ENCODE data around the gene RELN. TPM values are rescaled to one million over a fixed set of nuclear protein-coding genes. Genes with fewer than 3 reads are reported as not detected.

The RELN gene
- total RNA-seq, 1 experiment from 2014 or later, result 0.31 TPM

- intact Hi-C loops (cut with micrococcal nuclease; ENCODE audit: unreplicated experiment), result no loop called here
- CTCF ChIA-PET, result interaction anchor here (0.6 kb wide), 1 partner anchor 16 kb away, joined by 3 read pairs; no protein-coding TSS in a partner anchor
- no peak for TF ChIP-seq CTCF (IDR thresholded peaks at IDR 0.05; ENCODE audit: unreplicated experiment)
- Mint-ChIP-seq H3K4me3 (ENCODE audit: low read depth, unreplicated experiment) (no peak overlapping the region), H3K9me3 (ENCODE audit: low read depth, unreplicated experiment) (peaks cover 2% of the 10 kb centered on the region), H3K36me3 (ENCODE audit: insufficient read depth, unreplicated experiment) (no peaks in the 10 kb centered on the region), H3K27me3 (ENCODE audit: unreplicated experiment) (no peaks in the 10 kb centered on the region), H3K27ac (ENCODE audit: unreplicated experiment) (no peak overlapping the region), H3K4me1 (ENCODE audit: low read depth, unreplicated experiment) (peaks cover 9% of the 10 kb centered on the region)
- no TSS peak for BruUV-seq (replicated peaks)
- no peak for DNase-seq
Measured at GRCh38 chr7:103796327-103796962, 193.0 kb downstream of the RELN start.

DNA sequence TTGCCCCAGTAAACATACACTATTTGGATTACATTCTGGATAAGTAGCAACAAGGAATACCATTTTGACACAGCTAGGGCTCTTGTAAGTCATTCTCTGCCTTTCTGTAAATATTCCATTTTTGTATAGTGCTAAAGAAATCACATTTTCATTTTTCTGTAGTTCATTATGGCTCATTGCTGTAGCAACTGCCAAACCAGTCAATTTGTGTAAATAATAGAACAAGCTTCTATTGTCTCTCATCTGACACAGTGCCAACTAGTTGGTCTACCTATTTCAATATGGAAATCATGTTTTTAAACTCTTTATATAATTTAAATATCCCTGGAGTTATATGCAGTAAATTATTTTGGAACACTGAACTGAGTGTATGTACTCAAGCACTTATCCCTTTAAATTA is 193.7 kb downstream of the RELN start:
- Mint-ChIP-seq H3K27me3 (ENCODE audit: unreplicated experiment) (no peaks in the 10 kb centered on the region), H3K4me3 (ENCODE audit: low read depth, unreplicated experiment) (no peak overlapping the region), H3K27ac (ENCODE audit: unreplicated experiment) (peak overlapping the region; percentile 57), H3K36me3 (ENCODE audit: insufficient read depth, unreplicated experiment) (no peaks in the 10 kb centered on the region), H3K9me3 (ENCODE audit: low read depth, unreplicated experiment) (peaks cover 2% of the 10 kb centered on the region), H3K4me1 (ENCODE audit: low read depth, unreplicated experiment) (peaks cover 9% of the 10 kb centered on the region)
- DNase-seq, result no peak
- TF ChIP-seq CTCF (IDR thresholded peaks at IDR 0.05; ENCODE audit: unreplicated experiment), result no peak
- BruUV-seq (replicated peaks), result no TSS peak
- CTCF ChIA-PET, result no interaction called here
- intact Hi-C loops (cut with micrococcal nuclease; ENCODE audit: unreplicated experiment), result no loop called here

DNA sequence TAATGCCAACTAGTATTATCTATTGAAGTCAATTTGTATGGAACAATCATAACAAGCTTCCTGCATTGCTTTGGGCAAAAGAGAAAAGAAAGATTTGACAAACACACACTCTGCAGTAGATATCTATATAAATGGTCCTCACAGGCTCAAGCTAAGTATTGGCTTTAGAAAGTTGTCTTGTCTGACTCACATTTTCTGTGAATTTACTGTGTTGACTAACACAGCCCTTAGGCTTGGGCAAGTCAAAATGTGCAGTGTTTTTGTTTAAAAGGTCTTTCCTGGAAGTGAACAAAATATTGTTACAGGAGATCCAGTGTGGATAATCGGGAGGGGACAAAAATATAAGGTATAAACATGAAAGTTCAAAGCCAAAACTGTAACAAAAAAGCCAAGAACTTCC is 194.4 kb downstream of the RELN start:
- peaks cover 2% of the 10 kb centered on the region for H3K9me3 Mint-ChIP-seq (ENCODE audit: low read depth, unreplicated experiment)
- CTCF ChIA-PET, result no interaction called here

GRCh38 chr7:103794424-103794823 is 195.0 kb downstream of the RELN start:
- H3K4me3 Mint-ChIP-seq (ENCODE audit: low read depth, unreplicated experiment), result no peak overlapping the region
- H3K27ac Mint-ChIP-seq (ENCODE audit: unreplicated experiment), result no peak overlapping the region
- H3K36me3 Mint-ChIP-seq (ENCODE audit: insufficient read depth, unreplicated experiment), result no peaks in the 10 kb centered on the region
- TF ChIP-seq CTCF (IDR thresholded peaks at IDR 0.05; ENCODE audit: unreplicated experiment), result no peak
- CTCF ChIA-PET, result no interaction called here
- no peaks in the 10 kb centered on the region for H3K27me3 Mint-ChIP-seq (ENCODE audit: unreplicated experiment)
- DNase-seq, result no peak
- BruUV-seq (replicated peaks), result no TSS peak
- intact Hi-C loops (cut with micrococcal nuclease; ENCODE audit: unreplicated experiment), result no loop called here
- H3K9me3 Mint-ChIP-seq (ENCODE audit: low read depth, unreplicated experiment), result peaks cover 1% of the 10 kb centered on the region
- peaks cover 9% of the 10 kb centered on the region for H3K4me1 Mint-ChIP-seq (ENCODE audit: low read depth, unreplicated experiment)

More for the DNA sequence above, 194.4 kb downstream of the RELN start:
- intact Hi-C loops (cut with micrococcal nuclease; ENCODE audit: unreplicated experiment), result no loop called here
- no TSS peak for BruUV-seq (replicated peaks)
- Mint-ChIP-seq H3K27me3 (ENCODE audit: unreplicated experiment) (no peaks in the 10 kb centered on the region), H3K4me1 (ENCODE audit: low read depth, unreplicated experiment) (peaks cover 9% of the 10 kb centered on the region), H3K27ac (ENCODE audit: unreplicated experiment) (peak overlapping the region; percentile 57), H3K4me3 (ENCODE audit: low read depth, unreplicated experiment) (peak overlapping the region; percentile 8), H3K36me3 (ENCODE audit: insufficient read depth, unreplicated experiment) (no peaks in the 10 kb centered on the region)
- no peak for TF ChIP-seq CTCF (IDR thresholded peaks at IDR 0.05; ENCODE audit: unreplicated experiment)
- no peak for DNase-seq

Data from Calu3 (cell line).